ENCODE results near the gene PRPF8. TPM values are rescaled to one million over a fixed set of nuclear protein-coding genes. Genes with fewer than 3 reads are reported as not detected.
A peak's percentile ranks its signal among the peaks of the same experiment; 100 is the strongest.

The PRPF8 gene
- total and polyA plus RNA-seq, 2 of the 13 experiments (the other 11 are each of a cell fraction or from before 2014, with no cell fraction given): 112 to 179 TPM

DNA sequence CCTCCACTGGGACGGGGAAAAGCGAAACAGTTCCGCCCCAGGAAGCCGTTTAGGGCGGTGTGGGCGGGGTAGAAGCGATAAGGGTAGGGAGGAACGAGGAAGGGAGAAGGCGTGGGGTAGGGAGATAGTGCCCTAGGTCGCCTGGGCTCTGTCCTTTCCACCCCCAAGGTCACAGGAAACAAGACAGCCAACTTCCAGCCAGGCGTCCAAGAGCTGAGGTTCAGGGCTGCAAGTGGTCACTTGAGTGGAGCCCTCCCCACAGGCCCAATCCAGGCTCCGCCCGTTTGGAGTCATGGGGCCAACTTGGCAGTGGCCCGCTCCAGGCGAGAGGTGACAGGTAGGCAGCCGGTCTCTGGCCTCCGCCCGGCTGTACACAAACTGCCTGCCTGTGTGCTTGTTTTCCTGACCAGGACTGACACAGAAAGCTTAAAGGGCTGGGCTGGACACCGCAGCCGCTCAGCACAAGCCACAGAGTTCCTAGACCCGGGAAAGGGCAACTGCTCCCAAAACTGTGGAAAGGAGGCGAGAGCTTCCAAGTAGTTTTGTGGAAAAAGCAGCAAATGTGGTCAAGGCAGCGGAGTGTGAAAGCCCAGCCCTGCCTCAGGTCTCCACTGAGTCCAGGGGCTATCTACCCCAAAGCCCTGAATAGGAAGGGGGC is 34.7 kb downstream of the PRPF8 start, which contains the start of gene RILP (continued):
- TF ChIP-seq FOSL2 (CRISPR knock-in tag; IDR thresholded peaks at IDR 0.05): peak; percentile 33; the same call in 1 of the 2 replicates
- TF ChIP-seq, protein P1, sequence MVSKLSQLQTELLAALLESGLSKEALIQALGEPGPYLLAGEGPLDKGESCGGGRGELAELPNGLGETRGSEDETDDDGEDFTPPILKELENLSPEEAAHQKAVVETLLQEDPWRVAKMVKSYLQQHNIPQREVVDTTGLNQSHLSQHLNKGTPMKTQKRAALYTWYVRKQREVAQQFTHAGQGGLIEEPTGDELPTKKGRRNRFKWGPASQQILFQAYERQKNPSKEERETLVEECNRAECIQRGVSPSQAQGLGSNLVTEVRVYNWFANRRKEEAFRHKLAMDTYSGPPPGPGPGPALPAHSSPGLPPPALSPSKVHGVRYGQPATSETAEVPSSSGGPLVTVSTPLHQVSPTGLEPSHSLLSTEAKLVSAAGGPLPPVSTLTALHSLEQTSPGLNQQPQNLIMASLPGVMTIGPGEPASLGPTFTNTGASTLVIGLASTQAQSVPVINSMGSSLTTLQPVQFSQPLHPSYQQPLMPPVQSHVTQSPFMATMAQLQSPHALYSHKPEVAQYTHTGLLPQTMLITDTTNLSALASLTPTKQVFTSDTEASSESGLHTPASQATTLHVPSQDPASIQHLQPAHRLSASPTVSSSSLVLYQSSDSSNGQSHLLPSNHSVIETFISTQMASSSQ (IDR thresholded peaks at IDR 0.05; ENCODE audit: low read depth): no peak
- TF ChIP-seq, protein P1 (CRISPR knock-in tag; IDR thresholded peaks at IDR 0.05; ENCODE audit: borderline replicate concordance): peak; percentile 63; the same call in 1 of the 2 replicates
- TF ChIP-seq ZSCAN21 (CRISPR knock-in tag; IDR thresholded peaks at IDR 0.05; ENCODE audit: borderline replicate concordance): peak; percentile 74
- 0 out of 2 replicates have a peak, but pooled peaks have one; percentile 20 for TF ChIP-seq DNMT3B (CRISPR knock-in tag; conservative IDR thresholded peaks at IDR 0.05)
- peak; percentile 54 for TF ChIP-seq FOXA3 (CRISPR knock-in tag; IDR thresholded peaks at IDR 0.05)
- peak; percentile 63 to 79; a peak in 3 of 4 replicates for TF ChIP-seq POLR2A (IDR thresholded peaks at IDR 0.05; ENCODE audit: insufficient read depth in 1 of 2, low read depth in 2 of 2, low read length in 2 of 2)
- TF ChIP-seq, protein P2, sequence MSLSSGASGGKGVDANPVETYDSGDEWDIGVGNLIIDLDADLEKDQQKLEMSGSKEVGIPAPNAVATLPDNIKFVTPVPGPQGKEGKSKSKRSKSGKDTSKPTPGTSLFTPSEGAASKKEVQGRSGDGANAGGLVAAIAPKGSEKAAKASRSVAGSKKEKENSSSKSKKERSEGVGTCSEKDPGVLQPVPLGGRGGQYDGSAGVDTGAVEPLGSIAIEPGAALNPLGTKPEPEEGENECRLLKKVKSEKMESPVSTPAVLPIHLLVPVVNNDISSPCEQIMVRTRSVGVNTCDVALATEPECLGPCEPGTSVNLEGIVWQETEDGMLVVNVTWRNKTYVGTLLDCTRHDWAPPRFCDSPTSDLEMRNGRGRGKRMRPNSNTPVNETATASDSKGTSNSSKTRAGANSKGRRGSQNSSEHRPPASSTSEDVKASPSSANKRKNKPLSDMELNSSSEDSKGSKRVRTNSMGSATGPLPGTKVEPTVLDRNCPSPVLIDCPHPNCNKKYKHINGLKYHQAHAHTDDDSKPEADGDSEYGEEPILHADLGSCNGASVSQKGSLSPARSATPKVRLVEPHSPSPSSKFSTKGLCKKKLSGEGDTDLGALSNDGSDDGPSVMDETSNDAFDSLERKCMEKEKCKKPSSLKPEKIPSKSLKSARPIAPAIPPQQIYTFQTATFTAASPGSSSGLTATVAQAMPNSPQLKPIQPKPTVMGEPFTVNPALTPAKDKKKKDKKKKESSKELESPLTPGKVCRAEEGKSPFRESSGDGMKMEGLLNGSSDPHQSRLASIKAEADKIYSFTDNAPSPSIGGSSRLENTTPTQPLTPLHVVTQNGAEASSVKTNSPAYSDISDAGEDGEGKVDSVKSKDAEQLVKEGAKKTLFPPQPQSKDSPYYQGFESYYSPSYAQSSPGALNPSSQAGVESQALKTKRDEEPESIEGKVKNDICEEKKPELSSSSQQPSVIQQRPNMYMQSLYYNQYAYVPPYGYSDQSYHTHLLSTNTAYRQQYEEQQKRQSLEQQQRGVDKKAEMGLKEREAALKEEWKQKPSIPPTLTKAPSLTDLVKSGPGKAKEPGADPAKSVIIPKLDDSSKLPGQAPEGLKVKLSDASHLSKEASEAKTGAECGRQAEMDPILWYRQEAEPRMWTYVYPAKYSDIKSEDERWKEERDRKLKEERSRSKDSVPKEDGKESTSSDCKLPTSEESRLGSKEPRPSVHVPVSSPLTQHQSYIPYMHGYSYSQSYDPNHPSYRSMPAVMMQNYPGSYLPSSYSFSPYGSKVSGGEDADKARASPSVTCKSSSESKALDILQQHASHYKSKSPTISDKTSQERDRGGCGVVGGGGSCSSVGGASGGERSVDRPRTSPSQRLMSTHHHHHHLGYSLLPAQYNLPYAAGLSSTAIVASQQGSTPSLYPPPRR (CRISPR knock-in tag; IDR thresholded peaks at IDR 0.05; ENCODE audit: borderline replicate concordance): peak; percentile 59; the same call in 1 of the 2 replicates
- TF ChIP-seq MED1 (CRISPR knock-in tag; IDR thresholded peaks at IDR 0.05): peak; percentile 86
- TF ChIP-seq, protein P3, sequence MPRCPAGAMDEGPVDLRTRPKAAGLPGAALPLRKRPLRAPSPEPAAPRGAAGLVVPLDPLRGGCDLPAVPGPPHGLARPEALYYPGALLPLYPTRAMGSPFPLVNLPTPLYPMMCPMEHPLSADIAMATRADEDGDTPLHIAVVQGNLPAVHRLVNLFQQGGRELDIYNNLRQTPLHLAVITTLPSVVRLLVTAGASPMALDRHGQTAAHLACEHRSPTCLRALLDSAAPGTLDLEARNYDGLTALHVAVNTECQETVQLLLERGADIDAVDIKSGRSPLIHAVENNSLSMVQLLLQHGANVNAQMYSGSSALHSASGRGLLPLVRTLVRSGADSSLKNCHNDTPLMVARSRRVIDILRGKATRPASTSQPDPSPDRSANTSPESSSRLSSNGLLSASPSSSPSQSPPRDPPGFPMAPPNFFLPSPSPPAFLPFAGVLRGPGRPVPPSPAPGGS (CRISPR knock-in tag; IDR thresholded peaks at IDR 0.05): 0 out of 2 replicates have a peak, but pooled peaks have one; percentile 13
- TF ChIP-seq FOXK1 (CRISPR knock-in tag; IDR thresholded peaks at IDR 0.05; ENCODE audit: borderline replicate concordance, low read depth): peak; percentile 60; the same call in 1 of the 2 replicates
- TF ChIP-seq ZFP36L2 (CRISPR knock-in tag; IDR thresholded peaks at IDR 0.05): no peak
- TF ChIP-seq AGO2 (optimal IDR thresholded peaks at IDR 0.05; ENCODE audit: low read depth, low read length): peak; percentile 88
- TF ChIP-seq SALL1 (CRISPR knock-in tag; IDR thresholded peaks at IDR 0.05): peak; percentile 82
- peak; percentile 56; the same call in 1 of the 2 replicates for TF ChIP-seq BCL6 (CRISPR knock-in tag; IDR thresholded peaks at IDR 0.05)
- TF ChIP-seq, protein P4, sequence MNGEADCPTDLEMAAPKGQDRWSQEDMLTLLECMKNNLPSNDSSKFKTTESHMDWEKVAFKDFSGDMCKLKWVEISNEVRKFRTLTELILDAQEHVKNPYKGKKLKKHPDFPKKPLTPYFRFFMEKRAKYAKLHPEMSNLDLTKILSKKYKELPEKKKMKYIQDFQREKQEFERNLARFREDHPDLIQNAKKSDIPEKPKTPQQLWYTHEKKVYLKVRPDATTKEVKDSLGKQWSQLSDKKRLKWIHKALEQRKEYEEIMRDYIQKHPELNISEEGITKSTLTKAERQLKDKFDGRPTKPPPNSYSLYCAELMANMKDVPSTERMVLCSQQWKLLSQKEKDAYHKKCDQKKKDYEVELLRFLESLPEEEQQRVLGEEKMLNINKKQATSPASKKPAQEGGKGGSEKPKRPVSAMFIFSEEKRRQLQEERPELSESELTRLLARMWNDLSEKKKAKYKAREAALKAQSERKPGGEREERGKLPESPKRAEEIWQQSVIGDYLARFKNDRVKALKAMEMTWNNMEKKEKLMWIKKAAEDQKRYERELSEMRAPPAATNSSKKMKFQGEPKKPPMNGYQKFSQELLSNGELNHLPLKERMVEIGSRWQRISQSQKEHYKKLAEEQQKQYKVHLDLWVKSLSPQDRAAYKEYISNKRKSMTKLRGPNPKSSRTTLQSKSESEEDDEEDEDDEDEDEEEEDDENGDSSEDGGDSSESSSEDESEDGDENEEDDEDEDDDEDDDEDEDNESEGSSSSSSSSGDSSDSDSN (CRISPR knock-in tag; IDR thresholded peaks at IDR 0.05): peak; percentile 77
- peak; percentile 21; the same call in 1 of the 2 replicates for TF ChIP-seq ELF1 (CRISPR knock-in tag; IDR thresholded peaks at IDR 0.05)
